ENCODE measurements around the gene PRPS1L1. TPM values are rescaled to one million over a fixed set of nuclear protein-coding genes. Genes with fewer than 3 reads are reported as not detected.

Gene PRPS1L1
- total and polyA plus RNA-seq, 2 of the 8 experiments (the other 6 are each of a cell fraction or from before 2014, with no cell fraction given), result not detected

DNA sequence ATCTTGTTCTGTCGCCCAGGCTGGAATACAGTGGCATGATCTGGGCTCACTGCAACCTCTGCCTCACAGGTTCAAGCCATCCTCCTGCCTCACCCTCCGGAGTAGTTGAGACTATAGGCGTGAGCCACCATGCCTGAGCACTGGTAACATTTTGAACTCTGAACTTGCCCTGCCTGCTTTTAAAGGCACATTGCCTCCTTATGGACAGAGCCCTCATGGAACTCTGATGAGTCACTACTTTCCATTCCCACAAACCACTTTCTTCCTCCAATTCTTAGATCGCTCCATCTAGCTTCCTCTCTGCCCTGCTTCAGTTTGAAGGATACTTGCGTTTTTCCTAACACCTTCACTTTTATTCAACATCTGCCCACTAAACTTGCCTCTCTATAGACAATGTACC, 38.1 kb downstream of the PRPS1L1 start:
- CTCF ChIA-PET (ENCODE audit: partially characterized antibody), result interaction anchor here (0.6 to 12.3 kb wide), 12 partner anchors 11 to 430 kb away, joined by 3 to 149 read pairs (median 4); no protein-coding TSS in a partner anchor
- no peak overlapping the region for H3K14ac ChIP-seq (ENCODE audit: insufficient read length)
- H3K27ac ChIP-seq (ENCODE audit: low read depth, low read length), result no peak overlapping the region
- H4K8ac ChIP-seq (ENCODE audit: extremely low read depth, insufficient read depth, low read length), result no peak overlapping the region
- no peak overlapping the region for H3K9ac ChIP-seq (replicated peaks in 1 of 4; ENCODE audit: extremely low read depth in 1 of 4, low read depth in 3 of 4, low read length in 3 of 4)
- H3K4me3 ChIP-seq (ENCODE audit: extremely low read depth in 1 of 4, insufficient read depth in 2 of 4, low read depth in 3 of 4, low read length in 4 of 4), result no peak overlapping the region
- H2BK15ac ChIP-seq (ENCODE audit: low read length), result no peak overlapping the region
- no peaks in the 10 kb centered on the region for H3K79me1 ChIP-seq (ENCODE audit: low read depth, low read length)
- no peak overlapping the region for H2AK5ac ChIP-seq (ENCODE audit: low read depth, low read length)
- TF ChIP-seq PHF8 (conservative IDR thresholded peaks at IDR 0.05; ENCODE audit: low read depth, low read length) (no peak), NRF1 (IDR thresholded peaks at IDR 0.05; ENCODE audit: low read depth, low read length) (no peak)
- H3K4me1 ChIP-seq (replicated peaks in 1 of 4; ENCODE audit: control insufficient read depth in 3 of 4, insufficient read depth in 4 of 4, low read length in 3 of 4), result no peaks in the 10 kb centered on the region
- H4K5ac ChIP-seq (ENCODE audit: insufficient read length, low read depth, low read length), result no peak overlapping the region
- no peaks in the 10 kb centered on the region for H3K23me2 ChIP-seq (ENCODE audit: low read depth, low read length)
- no peaks in the 10 kb centered on the region for H4K20me1 ChIP-seq (replicated peaks in 1 of 2; ENCODE audit: control insufficient read depth in 1 of 2, insufficient read depth in 2 of 2, low read length in 2 of 2)
- H3K27me3 ChIP-seq (replicated peaks in 1 of 4; ENCODE audit: control insufficient read depth in 3 of 4, extremely low read depth in 1 of 4, insufficient read depth in 3 of 4, low read length in 3 of 4), result no peaks in the 10 kb centered on the region
- no peak overlapping the region for H2BK20ac ChIP-seq (ENCODE audit: low read length)
- H2BK5ac ChIP-seq (ENCODE audit: low read depth, low read length), result no peak overlapping the region
- no peak overlapping the region for H3K56ac ChIP-seq (replicated peaks; ENCODE audit: insufficient read length, low read depth, low read length)
- DNase-seq (ENCODE audit: low read depth in 1 of 2, low spot score in 2 of 2), result no peak
- 0 out of 2 replicates have a peak overlapping the region, but pooled peaks have one; percentile 51 for H2AFZ ChIP-seq (ENCODE audit: low read length)
- no peaks in the 10 kb centered on the region for H3K36me3 ChIP-seq (ENCODE audit: control insufficient read depth in 2 of 4, insufficient read depth in 4 of 4, low read length in 3 of 4)
- H3K79me2 ChIP-seq (ENCODE audit: control insufficient read depth in 1 of 2, insufficient read depth in 2 of 2, low read length in 2 of 2), result no peaks in the 10 kb centered on the region
- no peak overlapping the region for H2BK120ac ChIP-seq (replicated peaks; ENCODE audit: low read depth, low read length)
- H3K9me3 ChIP-seq (ENCODE audit: insufficient read depth in 2 of 2, low read depth in 1 of 2, low read length in 1 of 2), result no peaks in the 10 kb centered on the region
- no peak for FAIRE-seq
- no peak overlapping the region for H3K23ac ChIP-seq (ENCODE audit: insufficient read length)
- POLR2A ChIA-PET (ENCODE audit: partially characterized antibody), result interaction anchor here (0.8 kb wide), 1 partner anchor 248 kb away, joined by 3 read pairs; no protein-coding TSS in a partner anchor
- no peak overlapping the region for H3K4ac ChIP-seq (replicated peaks; ENCODE audit: insufficient read length, low read depth, low read length)
- H3K18ac ChIP-seq (ENCODE audit: extremely low read depth, low read length), result no peak overlapping the region
- H3K4me2 ChIP-seq (ENCODE audit: insufficient read depth in 1 of 2, low read depth in 2 of 2, low read length in 2 of 2), result no peak overlapping the region
- H2BK12ac ChIP-seq (ENCODE audit: low read depth, low read length), result no peak overlapping the region
- WGBS, 2 experiments (ENCODE audit: extremely low coverage in 1 of 2, insufficient coverage in 1 of 2, insufficient read length in 1 of 2, insufficient replicate concordance in 2 of 2, low coverage in 1 of 2, low lambda C conversion rate in 2 of 2, missing lambda C conversion rate in 1 of 2), result 92% methylated on average over 5 of the region's 5 CpGs; no CpG with 5 or more reads in 1 of the 2 experiments
- no peak overlapping the region for H4K91ac ChIP-seq (replicated peaks; ENCODE audit: insufficient read length, low read length)
